ENCODE results near the gene CBY2.
"Not testable (repeated sequence)": the region's sequence is repeated elsewhere in the genome, so short reads cannot be mapped to it uniquely, and the experiment has no call there.

CBY2 gene

GRCh38 chr13:45742985-45743384 lies 40.9 kb downstream of the CBY2 start:
- no peak for TF ChIP-seq CTCF (IDR thresholded peaks at IDR 0.05; ENCODE audit: insufficient read depth, low read depth, low read length, missing control alignments)
- no peak for DNase-seq (ENCODE audit: low read depth)
- no peak overlapping the region for H3K4me3 ChIP-seq (ENCODE audit: low read depth, low read length)

DNA sequence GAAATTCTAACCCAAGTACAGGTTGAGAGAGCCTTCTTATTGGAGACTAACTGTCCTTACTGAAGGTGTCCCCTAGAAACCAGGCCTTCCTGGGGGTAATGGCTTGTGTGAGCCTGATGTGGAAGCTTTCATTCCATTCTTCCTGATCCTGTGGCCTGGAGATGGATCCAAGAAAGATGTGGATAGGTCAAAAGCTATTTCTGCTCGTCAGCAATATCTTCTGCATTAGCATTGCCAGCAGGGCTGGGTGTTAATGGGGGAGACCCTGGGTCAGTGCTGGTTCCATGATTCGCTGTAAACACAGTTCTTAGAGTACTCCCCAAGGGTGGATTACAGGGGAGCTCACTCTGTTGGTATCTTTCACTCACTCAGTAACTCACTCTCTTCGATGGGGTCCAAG lies 42.9 kb downstream of the CBY2 start:
- DNase-seq (ENCODE audit: low read depth), result no peak
- H3K4me3 ChIP-seq (ENCODE audit: low read depth, low read length), result no peak overlapping the region
- no peak for TF ChIP-seq CTCF (IDR thresholded peaks at IDR 0.05; ENCODE audit: insufficient read depth, low read depth, low read length, missing control alignments)

DNA sequence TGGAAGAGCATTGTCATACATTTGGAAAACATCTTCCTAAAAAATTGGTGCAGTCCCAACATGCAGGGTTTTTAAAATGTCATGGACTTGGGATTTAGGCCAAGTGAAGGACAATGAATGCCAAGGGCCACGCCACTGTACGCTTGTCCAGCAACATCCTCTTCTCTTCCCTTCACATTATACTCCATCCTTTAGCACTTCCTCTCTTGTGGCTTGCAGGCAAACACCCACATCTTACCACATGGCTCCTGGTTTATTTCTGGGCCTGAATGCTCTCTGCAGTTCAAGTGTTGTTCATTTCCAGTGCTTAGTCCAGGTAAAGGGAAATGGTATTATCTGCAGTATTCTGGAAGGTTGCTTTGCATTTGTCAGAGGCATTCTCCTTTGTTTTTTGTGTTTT lies 45.0 kb downstream of the CBY2 start:
- TF ChIP-seq CTCF (IDR thresholded peaks at IDR 0.05; ENCODE audit: insufficient read depth, low read depth, low read length, missing control alignments), result no peak
- no peak overlapping the region for H3K4me3 ChIP-seq (ENCODE audit: low read depth, low read length)
- DNase-seq (ENCODE audit: low read depth), result no peak

- no peak overlapping the region for H3K4me3 ChIP-seq (ENCODE audit: low read depth, low read length)
- no peak for TF ChIP-seq CTCF (IDR thresholded peaks at IDR 0.05; ENCODE audit: insufficient read depth, low read depth, low read length, missing control alignments)
- no peak for DNase-seq (ENCODE audit: low read depth)
These were observed 47.0 kb downstream of the CBY2 start for GRCh38 chr13:45748941-45749759.

GRCh38 chr13:45750566-45750965 lies 48.4 kb downstream of the CBY2 start:
- H3K4me3 ChIP-seq (ENCODE audit: low read depth, low read length), result no peak overlapping the region
- DNase-seq (ENCODE audit: low read depth), result no peak
- TF ChIP-seq CTCF (IDR thresholded peaks at IDR 0.05; ENCODE audit: insufficient read depth, low read depth, low read length, missing control alignments), result no peak

GRCh38 chr13:45751885-45752284 lies 49.8 kb downstream of the CBY2 start:
- H3K4me3 ChIP-seq (ENCODE audit: low read depth, low read length), result no peak overlapping the region
- no peak for DNase-seq (ENCODE audit: low read depth)
- no peak for TF ChIP-seq CTCF (IDR thresholded peaks at IDR 0.05; ENCODE audit: insufficient read depth, low read depth, low read length, missing control alignments)

DNA sequence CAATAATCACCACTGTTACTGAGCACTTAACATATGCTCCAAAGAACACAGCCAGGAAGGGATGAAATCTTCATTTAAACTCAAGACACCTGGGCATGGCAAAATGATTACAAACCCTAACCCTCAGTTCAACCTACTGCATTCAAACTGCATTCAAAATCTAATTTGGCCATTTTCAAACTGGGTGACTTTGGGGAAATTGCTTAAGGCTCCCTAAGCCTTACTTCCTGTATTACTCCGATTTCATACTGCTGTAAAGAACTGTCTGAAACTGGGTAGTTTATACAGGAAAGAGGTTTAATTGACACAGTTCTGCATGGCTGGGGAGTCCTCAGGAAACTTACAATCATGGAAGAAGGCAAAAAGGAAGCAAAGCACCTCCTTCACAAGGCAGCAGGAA lies 50.4 kb downstream of the CBY2 start:
- no peak overlapping the region for H3K4me3 ChIP-seq (ENCODE audit: low read depth, low read length)
- DNase-seq (ENCODE audit: low read depth), result no peak
- no peak for TF ChIP-seq CTCF (IDR thresholded peaks at IDR 0.05; ENCODE audit: insufficient read depth, low read depth, low read length, missing control alignments)

- not testable (repeated sequence) for H3K4me3 ChIP-seq (ENCODE audit: low read depth, low read length); DNase-seq (ENCODE audit: low read depth)
These were observed 54.4 kb downstream of the CBY2 start for GRCh38 chr13:45756498-45756897.

GRCh38 chr13:45757589-45757988 lies 55.5 kb downstream of the CBY2 start:
- H3K4me3 ChIP-seq (ENCODE audit: low read depth, low read length); DNase-seq (ENCODE audit: low read depth): not testable (repeated sequence)
